Nephron progenitor cell (in vitro differentiated cells): ENCODE results near the gene WWOX.

Experiments used
- DNase-seq: peaks from one replicate; pipeline ENCODE4 v3.0.0; 2021
- H3K27ac Mint-ChIP-seq: 2 replicates; pipeline ENCODE4 v1.8.0; 2021; ENCODE audit warnings: mild to moderate bottlenecking, moderate library complexity, mixed read lengths
- H3K27me3 Mint-ChIP-seq: 2 replicates; pipeline ENCODE4 v1.8.0; 2021; ENCODE audit warnings: mild to moderate bottlenecking, low read depth, mixed read lengths; ENCODE audit not compliant: poor library complexity
- H3K36me3 Mint-ChIP-seq: 2 replicates; pipeline ENCODE4 v1.8.0; 2021; ENCODE audit warnings: low read depth, mixed read lengths
- H3K4me1 Mint-ChIP-seq: 2 replicates; pipeline ENCODE4 v1.8.0; 2021; ENCODE audit warnings: mixed read lengths
- H3K4me3 Mint-ChIP-seq: 2 replicates; pipeline ENCODE4 v1.8.0; 2021; ENCODE audit warnings: mild to moderate bottlenecking, moderate library complexity, mixed read lengths
- H3K9me3 Mint-ChIP-seq: 2 replicates; pipeline ENCODE4 v1.8.0; 2021; ENCODE audit warnings: mild to moderate bottlenecking, moderate library complexity, mixed read lengths
- CTCF ChIP-seq: fragments of 200-600 bp; sonication (generic); IDR thresholded peaks from 2 replicates; pipeline ENCODE4 v1.5.0; 2021; ENCODE audit warnings: antibody characterized with exemption

WWOX gene

DNA sequence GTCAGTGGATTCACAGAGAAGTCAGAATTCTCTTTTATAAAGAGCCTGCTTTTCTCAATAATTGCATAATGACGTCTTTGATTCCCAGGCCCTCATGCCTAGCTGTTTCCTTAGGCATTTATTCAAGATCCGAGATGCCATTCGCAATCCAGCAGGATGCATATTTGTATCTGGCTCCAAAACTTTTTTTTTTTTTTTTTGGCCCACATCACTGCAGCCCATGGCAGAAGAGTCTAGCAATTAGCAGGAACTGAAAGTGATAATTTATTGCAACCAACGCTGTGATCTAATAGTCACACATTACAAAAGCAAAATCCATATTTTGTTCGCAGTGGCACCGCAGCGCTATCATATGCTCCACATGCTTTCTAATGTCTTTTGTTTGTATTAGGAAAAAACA is 997.7 kb downstream of the WWOX start:
- no peaks in the 10 kb centered on the region for H3K36me3 Mint-ChIP-seq
- DNase-seq = no peak
- no peak overlapping the region for H3K4me3 Mint-ChIP-seq
- peaks cover 3% of the 10 kb centered on the region for H3K27me3 Mint-ChIP-seq
- TF ChIP-seq CTCF = no peak
- H3K9me3 Mint-ChIP-seq = no peaks in the 10 kb centered on the region
- no peak overlapping the region for H3K27ac Mint-ChIP-seq
- H3K4me1 Mint-ChIP-seq = peaks cover 77% of the 10 kb centered on the region

- Mint-ChIP-seq H3K9me3 (no peaks in the 10 kb centered on the region), H3K27me3 (peaks cover 5% of the 10 kb centered on the region), H3K4me3 (no peak overlapping the region), H3K27ac (no peak overlapping the region), H3K4me1 (peaks cover 80% of the 10 kb centered on the region), H3K36me3 (no peaks in the 10 kb centered on the region)
- no peak for TF ChIP-seq CTCF
- no peak for DNase-seq
These were observed 998.3 kb downstream of the WWOX start for GRCh38 chr16:79097771-79098170.

- no peak overlapping the region for H3K27ac Mint-ChIP-seq
- no peaks in the 10 kb centered on the region for H3K36me3 Mint-ChIP-seq
- no peak for TF ChIP-seq CTCF
- peaks cover 79% of the 10 kb centered on the region for H3K4me1 Mint-ChIP-seq
- no peak for DNase-seq
- H3K4me3 Mint-ChIP-seq = no peak overlapping the region
- peaks cover 7% of the 10 kb centered on the region for H3K27me3 Mint-ChIP-seq
- no peaks in the 10 kb centered on the region for H3K9me3 Mint-ChIP-seq
These were observed 999.5 kb downstream of the WWOX start for GRCh38 chr16:79098907-79099306.

DNA sequence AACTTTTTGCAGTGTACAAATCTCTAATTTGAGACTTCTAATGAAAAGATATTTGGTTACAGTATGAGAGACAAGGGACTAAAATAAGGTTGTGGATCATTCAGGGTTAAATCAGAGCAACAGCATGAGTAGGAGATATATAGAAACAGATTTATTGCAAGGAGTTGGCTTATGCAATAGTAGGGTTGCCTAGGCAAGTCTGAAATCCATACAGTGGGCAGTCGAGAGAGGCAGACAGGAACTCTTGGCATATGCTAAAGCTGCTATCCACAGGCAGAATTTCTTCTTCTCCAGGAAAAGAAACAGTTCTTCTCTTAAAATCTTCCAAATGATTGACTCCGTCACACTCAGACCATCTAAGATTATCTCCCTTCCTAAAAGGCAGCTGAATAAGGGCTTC is 1000.3 kb downstream of the WWOX start:
- no peaks in the 10 kb centered on the region for H3K36me3 Mint-ChIP-seq

DNA sequence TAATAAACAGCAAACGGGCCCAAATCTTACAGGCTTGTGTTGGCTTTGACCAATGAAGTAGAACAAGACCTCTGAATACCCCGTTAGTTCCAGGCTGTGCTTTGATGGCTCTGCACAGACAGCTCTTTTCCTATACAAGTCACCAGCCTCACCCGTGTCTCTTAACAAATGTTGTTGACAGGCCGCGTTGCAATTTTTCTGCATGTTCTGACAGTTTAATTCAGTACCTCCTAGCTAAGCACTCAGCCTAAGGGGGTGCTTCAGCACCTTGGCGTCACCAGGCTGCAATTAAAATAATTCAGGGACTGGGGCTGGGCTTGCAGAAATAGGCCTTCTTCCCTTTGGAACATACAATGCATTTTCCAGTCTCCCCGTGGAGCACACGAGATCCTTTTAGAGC is 1001.0 kb downstream of the WWOX start:
- Mint-ChIP-seq H3K27ac (peak overlapping the region; percentile 47), H3K9me3 (no peaks in the 10 kb centered on the region), H3K4me3 (no peak overlapping the region), H3K36me3 (no peaks in the 10 kb centered on the region), H3K27me3 (peaks cover 7% of the 10 kb centered on the region), H3K4me1 (peaks cover 72% of the 10 kb centered on the region)
- no peak for TF ChIP-seq CTCF
- no peak for DNase-seq

More for the DNA sequence above, 1000.3 kb downstream of the WWOX start:
- H3K27me3 Mint-ChIP-seq = peaks cover 7% of the 10 kb centered on the region
- peak overlapping the region; percentile 11 for H3K27ac Mint-ChIP-seq
- H3K4me3 Mint-ChIP-seq = no peak overlapping the region
- H3K4me1 Mint-ChIP-seq = peaks cover 79% of the 10 kb centered on the region
- no peak for TF ChIP-seq CTCF
- no peaks in the 10 kb centered on the region for H3K9me3 Mint-ChIP-seq
- no peak for DNase-seq

GRCh38 chr16:79101491-79101890 is 1002.0 kb downstream of the WWOX start:
- DNase-seq = no peak
- no peak overlapping the region for H3K27ac Mint-ChIP-seq
- H3K36me3 Mint-ChIP-seq = no peaks in the 10 kb centered on the region
- H3K9me3 Mint-ChIP-seq = no peaks in the 10 kb centered on the region
- H3K4me1 Mint-ChIP-seq = peaks cover 63% of the 10 kb centered on the region
- H3K4me3 Mint-ChIP-seq = no peak overlapping the region
- TF ChIP-seq CTCF = no peak
- H3K27me3 Mint-ChIP-seq = peaks cover 7% of the 10 kb centered on the region
